LNCAP (cell line): ENCODE measurements around the gene CYP4F12.

Experiments used
- CTCF ChIP-seq: fragments of 450-650 bp; IDR thresholded peaks from 2 replicates; pipeline ENCODE4 v1.5.1; 2017; ENCODE audit warnings: mild to moderate bottlenecking

CYP4F12 gene

DNA sequence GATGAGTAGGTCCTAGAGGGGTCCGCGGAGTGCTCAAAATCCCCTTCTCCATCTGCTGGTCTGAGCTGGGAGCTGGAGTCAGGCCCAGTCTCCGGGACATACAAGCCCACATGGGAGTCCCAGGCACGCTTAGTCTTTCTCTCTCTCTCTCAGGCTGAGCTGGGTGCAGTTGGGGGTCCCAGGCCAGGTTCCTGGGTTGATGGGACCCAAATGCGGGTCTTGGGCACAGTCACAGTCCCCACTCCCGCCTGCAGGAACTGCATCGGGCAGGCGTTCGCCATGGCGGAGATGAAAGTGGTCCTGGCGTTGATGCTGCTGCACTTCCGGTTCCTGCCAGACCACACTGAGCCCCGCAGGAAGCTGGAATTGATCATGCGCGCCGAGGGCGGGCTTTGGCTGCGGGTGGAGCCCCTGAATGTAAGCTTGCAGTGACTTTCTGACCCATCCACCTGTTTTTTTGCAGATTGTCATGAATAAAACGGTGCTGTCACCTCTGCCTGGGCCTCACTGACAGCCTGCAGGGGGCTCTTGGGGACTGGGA, 23.8 kb downstream of the CYP4F12 start:
- no peak for TF ChIP-seq CTCF

DNA sequence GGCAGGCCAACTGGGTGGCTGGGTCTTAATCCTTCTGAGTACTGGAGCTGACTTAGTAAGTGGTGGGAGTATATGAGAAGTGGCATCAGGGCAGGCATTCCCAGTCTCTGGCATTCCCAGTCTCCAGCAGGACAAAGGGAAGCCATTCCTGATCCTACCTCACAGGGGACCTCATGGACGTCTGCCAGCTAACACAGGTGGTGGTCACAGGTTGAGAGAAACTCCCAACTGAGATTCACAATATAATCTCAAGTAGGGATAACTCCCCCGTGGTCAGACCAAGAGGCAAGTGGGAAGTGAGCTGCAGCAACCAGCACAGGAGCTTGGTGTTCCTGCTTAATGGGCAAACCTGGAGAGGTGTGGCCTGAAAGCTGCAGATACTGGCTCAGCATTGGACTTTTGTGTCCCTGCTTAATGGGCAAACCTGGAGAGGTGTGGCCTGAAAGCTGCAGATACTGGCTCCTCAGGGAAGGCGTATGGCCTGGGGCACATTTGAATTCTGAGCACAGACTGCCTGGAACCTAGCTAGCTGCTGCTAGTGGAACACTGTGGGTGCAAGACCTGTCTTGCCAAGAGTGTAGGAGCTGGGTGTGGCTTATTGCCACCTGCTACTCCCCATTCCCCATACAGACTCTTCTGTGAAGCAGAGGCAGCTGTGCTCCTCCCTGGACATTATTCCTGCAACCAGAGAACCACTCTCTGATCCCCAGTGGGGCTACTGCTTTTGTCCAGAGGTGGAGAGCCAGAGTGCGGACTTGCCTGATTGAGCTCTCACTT, 29.1 kb downstream of the CYP4F12 start:
- TF ChIP-seq CTCF, result no peak

- no peak for TF ChIP-seq CTCF
Observed at GRCh38 chr19:15702534-15702930, 29.6 kb downstream of the CYP4F12 start.

DNA sequence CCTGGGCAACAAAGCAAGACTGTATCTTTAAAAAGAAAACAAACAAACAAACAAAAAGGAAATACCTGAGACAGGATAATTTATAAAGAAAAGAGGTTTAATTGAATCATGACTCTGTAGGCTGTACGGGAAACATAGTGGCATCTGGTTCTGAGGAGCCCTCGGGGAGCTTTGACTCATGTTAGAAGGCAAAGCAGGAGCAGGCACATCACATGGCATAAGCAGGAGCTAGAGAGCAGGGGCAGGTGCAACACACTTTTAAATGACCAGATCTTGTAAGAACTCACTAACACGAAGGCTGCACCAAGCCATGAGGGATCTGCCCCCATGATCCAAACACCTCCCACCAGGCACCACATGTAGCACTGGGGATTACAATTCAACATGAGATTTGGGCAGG, 41.8 kb downstream of the CYP4F12 start:
- TF ChIP-seq CTCF, result no peak

GRCh38 chr19:15715642-15716041, 42.8 kb downstream of the CYP4F12 start:
- no peak for TF ChIP-seq CTCF

GRCh38 chr19:15717809-15718208, 44.9 kb downstream of the CYP4F12 start:
- no peak for TF ChIP-seq CTCF

GRCh38 chr19:15721268-15721667, 48.4 kb downstream of the CYP4F12 start:
- TF ChIP-seq CTCF, result no peak
